Naive thymus-derived CD4-positive, alpha-beta T cell (primary cell): ENCODE results near the gene MXD3. TPM values are rescaled to one million over a fixed set of nuclear protein-coding genes. Genes with fewer than 3 reads are reported as not detected.

Source experiments
- ATAC-seq: fragments of 150-1000 bp; cut with Tn5 transposase; 2 replicates; pipeline ENCODE4 v1.10.0; 2021; ENCODE audit warnings: mild to moderate bottlenecking, moderate library complexity
- CTCF ChIA-PET: fragments of 350-600 bp; sonication (Branson Sonifier 250); formaldehyde crosslinking; loops from one replicate; lab custom pipeline; 2021; ENCODE audit warnings: antibody characterized with exemption; lab: Charles Lee
- POLR2A ChIA-PET: fragments of 350-600 bp; sonication (Branson Sonifier 250); formaldehyde crosslinking; loops from one replicate; lab custom pipeline; 2021; ENCODE audit warnings: antibody characterized with exemption, inconsistent platforms; lab: Charles Lee
- DNase-seq, 9 donors: peaks; one replicate each; pipeline versions ENCODE4 v3.0.0 to v3.0.0-alpha.2; 2020 to 2022; ENCODE audit warnings: mixed read lengths in 1 of 9
- H3K27ac ChIP-seq: one replicate; pipeline ENCODE4 v1.7.0; 2013; ENCODE audit warnings: mild to moderate bottlenecking, low read depth, low read length, moderate library complexity
- H3K27me3 ChIP-seq, 2 donors: one replicate each; pipeline ENCODE4 v1.7.0; 2013; ENCODE audit warnings: low read length in 2 of 2, mild to moderate bottlenecking in 2 of 2, moderate library complexity in 2 of 2; ENCODE audit not compliant: control insufficient read depth in 2 of 2, insufficient read depth in 2 of 2
- H3K36me3 ChIP-seq, 3 experiments: 1 replicate in 2 of 3; 2 replicates in 1 of 3; pipeline ENCODE4 v1.7.0; 2013; ENCODE audit warnings: low read length in 3 of 3, mild to moderate bottlenecking in 3 of 3, moderate library complexity in 1 of 3; ENCODE audit not compliant: insufficient read depth in 3 of 3, control insufficient read depth in 2 of 3
- H3K4me1 ChIP-seq, 2 donors: one replicate each; pipeline ENCODE4 v1.7.0; 2013; ENCODE audit warnings: low read length in 2 of 2, mild to moderate bottlenecking in 2 of 2, moderate library complexity in 1 of 2; ENCODE audit not compliant: control insufficient read depth in 2 of 2, insufficient read depth in 2 of 2
- H3K4me3 ChIP-seq: 2 replicates; pipeline ENCODE4 v1.7.0; 2013; ENCODE audit warnings: mild to moderate bottlenecking, low read length
- H3K9me3 ChIP-seq, 3 experiments: 1 replicate in 2 of 3; 2 replicates in 1 of 3; pipeline ENCODE4 v1.7.0; 2013; ENCODE audit warnings: low read length in 3 of 3; ENCODE audit not compliant: control insufficient read depth in 2 of 3
- H3K27ac Mint-ChIP-seq, 9 donors: one replicate each; pipeline ENCODE4 v1.8.0; 2020 to 2022; ENCODE audit warnings: mixed read lengths in 9 of 9, mild to moderate bottlenecking in 8 of 9, moderate library complexity in 5 of 9, inconsistent platforms in 2 of 9
- H3K27me3 Mint-ChIP-seq, 5 donors: one replicate each; pipeline ENCODE4 v1.8.0; 2021 to 2022; ENCODE audit warnings: mixed read lengths in 5 of 5, mild to moderate bottlenecking in 1 of 5
- H3K36me3 Mint-ChIP-seq, 5 donors: one replicate each; pipeline ENCODE4 v1.8.0; 2020 to 2022; ENCODE audit warnings: mixed read lengths in 5 of 5, mild to moderate bottlenecking in 3 of 5, inconsistent platforms in 1 of 5
- H3K4me1 Mint-ChIP-seq, 7 donors: one replicate each; pipeline ENCODE4 v1.8.0; 2020 to 2022; ENCODE audit warnings: mixed read lengths in 7 of 7, mild to moderate bottlenecking in 3 of 7, inconsistent platforms in 1 of 7
- H3K4me3 Mint-ChIP-seq, 10 donors: one replicate each; pipeline ENCODE4 v1.8.0; 2020 to 2022; ENCODE audit warnings: mild to moderate bottlenecking in 10 of 10, mixed read lengths in 10 of 10, moderate library complexity in 6 of 10, inconsistent platforms in 2 of 10
- H3K9me3 Mint-ChIP-seq, 11 donors: one replicate each; pipeline ENCODE4 v1.8.0; 2020 to 2022; ENCODE audit warnings: mixed read lengths in 11 of 11, mild to moderate bottlenecking in 4 of 11, inconsistent platforms in 1 of 11, moderate library complexity in 1 of 11
- intact Hi-C, 2 donors: fragments of 100-400 bp; cut with micrococcal nuclease; formaldehyde crosslinking; loops; one replicate each; pipeline ENCODE4 v1.15.1; 2023
- polyA plus RNA-seq, 2 donors: library from polyadenylated mRNA; unstranded; fragments of 300-500 nt; fragmentation: Illumina TruSeq; gene quantifications; one replicate each; pipeline ENCODE4 v1.2.3, GENCODE V29; 2021
- total RNA-seq, 6 experiments: library from RNA in 5 of 6; stranded (reverse) in 5 of 6; gene quantifications; 1 replicate in 5 of 6; 2 replicates in 1 of 6; pipeline ENCODE4 v1.2.3 and lab custom pipeline; 2021 to 2026

The MXD3 gene
- total and polyA plus RNA-seq, 7 experiments from 2014 or later, result 0.63 to 39.8 (median 16.1) TPM

DNA sequence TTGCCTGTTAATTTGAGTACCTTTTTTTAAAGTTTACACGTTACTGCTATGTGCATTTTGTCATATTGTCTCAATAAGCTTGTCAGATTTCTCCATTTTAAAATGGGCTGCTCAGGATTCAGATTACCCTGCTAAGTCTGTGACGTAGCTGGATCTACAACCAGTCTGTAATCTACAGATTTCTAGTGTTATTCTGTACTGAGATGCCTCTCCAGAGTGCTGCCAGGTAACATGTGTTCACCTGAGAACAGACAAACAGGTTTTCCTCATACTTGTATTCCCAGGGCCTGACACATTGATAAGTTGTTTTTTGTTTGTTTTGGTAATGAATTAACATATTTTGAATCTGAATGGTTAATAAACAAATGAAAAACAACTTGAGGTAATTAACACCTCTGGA is 23.5 kb downstream of the MXD3 start:
- Histone ChIP-seq H3K36me3 (peaks cover 13 to 72% (median 22%) of the 10 kb centered on the region in 3 experiments), H3K27me3 (no peaks in the 10 kb centered on the region), H3K4me1 (no peaks in the 10 kb centered on the region), H3K4me3 (no peak overlapping the region), H3K9me3 (no peaks in the 10 kb centered on the region), H3K27ac (no peak overlapping the region)
- H3K27me3 Mint-ChIP-seq, result no peaks in the 10 kb centered on the region
- ChIA-PET POLR2A (no interaction called here), CTCF (interaction anchor here (1.1 kb wide), 1 partner anchor 17 kb away, joined by 3 read pairs; no protein-coding TSS in a partner anchor)
- ATAC-seq (no peak), DNase-seq (no peak)
- intact Hi-C loops, result no loop called here
- H3K4me3 Mint-ChIP-seq, result no peak overlapping the region
- H3K9me3 Mint-ChIP-seq, result no peaks in the 10 kb centered on the region
- no peak overlapping the region for H3K27ac Mint-ChIP-seq
- H3K4me1 Mint-ChIP-seq, result peaks cover 0 to 8% (median 0%) of the 10 kb centered on the region in 7 donors
- H3K36me3 Mint-ChIP-seq, result peaks cover 18 to 48% (median 29%) of the 10 kb centered on the region in 5 donors

DNA sequence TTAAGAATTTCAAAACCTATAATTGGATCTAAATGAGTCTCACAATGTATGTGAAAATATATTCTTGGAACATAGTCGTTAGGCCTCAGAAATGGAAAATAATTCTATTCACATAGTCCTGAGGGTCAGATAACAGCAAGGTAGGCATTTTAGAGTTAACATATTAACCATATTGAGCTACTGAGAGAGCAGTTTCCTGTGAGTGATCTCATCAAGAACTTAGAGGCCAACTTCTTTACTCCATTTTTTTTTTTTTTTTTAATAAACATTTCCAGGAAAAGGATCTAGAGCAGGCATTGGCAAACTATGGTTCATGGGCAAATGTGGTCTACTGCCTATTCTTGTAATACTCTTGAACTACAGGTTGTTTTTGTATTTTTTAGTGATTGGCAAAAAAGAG is 34.8 kb downstream of the MXD3 start:
- H3K36me3 Mint-ChIP-seq, result peaks cover 11 to 51% (median 28%) of the 10 kb centered on the region in 5 donors
- no peaks in the 10 kb centered on the region for H3K27me3 Mint-ChIP-seq
- no peaks in the 10 kb centered on the region for H3K9me3 Mint-ChIP-seq
- H3K4me3 Mint-ChIP-seq, result no peak overlapping the region
- peak overlapping the region in 5 of 9 donors; percentile 34 to 78 (median 51) for H3K27ac Mint-ChIP-seq
- ChIA-PET CTCF (no interaction called here), POLR2A (no interaction called here)
- no peaks in the 10 kb centered on the region for H3K9me3 ChIP-seq
- H3K4me3 ChIP-seq, result no peak overlapping the region
- H3K36me3 ChIP-seq, result peaks cover 4 to 59% (median 5%) of the 10 kb centered on the region in 3 experiments
- DNase-seq (no peak), ATAC-seq (no peak)
- no peak overlapping the region for H3K27ac ChIP-seq
- H3K4me1 ChIP-seq, result no peaks in the 10 kb centered on the region
- H3K27me3 ChIP-seq, result no peaks in the 10 kb centered on the region
- intact Hi-C loops, result no loop called here
- H3K4me1 Mint-ChIP-seq, result peaks cover 0 to 12% (median 4%) of the 10 kb centered on the region in 7 donors

DNA sequence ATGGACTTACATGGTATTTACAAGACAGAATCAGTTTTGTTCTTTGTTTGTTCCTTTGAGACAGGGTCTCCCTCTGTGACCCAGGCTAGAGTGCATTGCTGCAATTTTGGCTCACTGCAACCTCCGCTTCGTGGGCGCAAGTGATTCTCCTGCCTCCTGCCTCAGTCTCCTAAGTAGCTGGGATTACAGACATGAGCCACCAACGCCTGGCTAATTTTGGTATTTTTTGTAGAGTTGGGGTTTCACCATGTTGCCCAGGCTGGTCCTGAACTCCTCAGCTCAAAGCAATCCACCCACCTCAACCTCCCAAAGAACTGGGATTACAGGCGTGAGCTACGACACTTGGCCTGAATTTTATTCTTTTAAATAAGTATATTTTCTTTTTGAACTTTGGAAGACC is 35.8 kb downstream of the MXD3 start:
- H3K36me3 ChIP-seq, result peaks cover 4 to 60% (median 12%) of the 10 kb centered on the region in 3 experiments
- no peak overlapping the region for H3K27ac ChIP-seq
- no peaks in the 10 kb centered on the region for H3K4me1 ChIP-seq
- no peak overlapping the region for H3K4me3 ChIP-seq
- ATAC-seq, result no peak
- CTCF ChIA-PET, result no interaction called here
- H3K9me3 ChIP-seq, result no peaks in the 10 kb centered on the region
- H3K27me3 ChIP-seq, result no peaks in the 10 kb centered on the region
- H3K36me3 Mint-ChIP-seq, result peaks cover 6 to 51% (median 26%) of the 10 kb centered on the region in 5 donors
- no peaks in the 10 kb centered on the region for H3K9me3 Mint-ChIP-seq
- H3K4me1 Mint-ChIP-seq, result peaks cover 0 to 12% (median 4%) of the 10 kb centered on the region in 7 donors
- no peak overlapping the region for H3K4me3 Mint-ChIP-seq
- no peak for DNase-seq
- no peaks in the 10 kb centered on the region for H3K27me3 Mint-ChIP-seq
- POLR2A ChIA-PET, result no interaction called here
- intact Hi-C loops, result no loop called here
- H3K27ac Mint-ChIP-seq, result peak overlapping the region in 1 of 9 donors; percentile 25

DNA sequence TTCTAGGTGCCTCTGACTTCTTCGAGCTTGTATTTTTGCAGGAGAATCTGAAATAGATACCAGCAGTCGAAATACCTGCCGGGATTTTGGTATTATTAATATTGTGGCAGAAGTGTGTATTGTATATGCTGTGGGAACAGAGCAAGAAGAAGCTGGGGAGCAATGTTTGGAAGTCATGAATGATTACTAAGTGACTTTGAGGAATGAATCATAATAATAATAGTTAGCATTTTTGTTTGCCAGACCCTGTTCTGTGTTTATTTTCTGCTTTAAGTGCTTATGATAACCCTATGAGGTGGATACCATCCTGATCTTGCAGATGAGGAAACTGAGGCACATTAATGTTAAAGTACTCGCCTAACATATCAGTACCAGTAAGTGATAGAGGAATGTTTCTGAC is 40.6 kb downstream of the MXD3 start:
- Histone ChIP-seq H3K9me3 (no peaks in the 10 kb centered on the region), H3K27ac (no peak overlapping the region), H3K36me3 (peaks cover 12 to 89% (median 31%) of the 10 kb centered on the region in 3 experiments), H3K4me3 (no peak overlapping the region), H3K4me1 (no peaks in the 10 kb centered on the region), H3K27me3 (no peaks in the 10 kb centered on the region)
- no peaks in the 10 kb centered on the region for H3K27me3 Mint-ChIP-seq
- ChIA-PET POLR2A (no interaction called here), CTCF (interaction anchor here (0.9 to 1.4 kb wide), 2 partner anchors 12 to 17 kb away, joined by 3 read pairs; no protein-coding TSS in a partner anchor)
- H3K36me3 Mint-ChIP-seq, result peaks cover 8 to 48% (median 27%) of the 10 kb centered on the region in 5 donors
- intact Hi-C loops, result no loop called here
- peaks cover 0 to 3% (median 0%) of the 10 kb centered on the region in 7 donors for H3K4me1 Mint-ChIP-seq
- H3K9me3 Mint-ChIP-seq, result no peaks in the 10 kb centered on the region
- ATAC-seq (no peak), DNase-seq (no peak)
- H3K4me3 Mint-ChIP-seq, result no peak overlapping the region
- peak overlapping the region in 2 of 9 donors; percentile 24 to 62 for H3K27ac Mint-ChIP-seq

DNA sequence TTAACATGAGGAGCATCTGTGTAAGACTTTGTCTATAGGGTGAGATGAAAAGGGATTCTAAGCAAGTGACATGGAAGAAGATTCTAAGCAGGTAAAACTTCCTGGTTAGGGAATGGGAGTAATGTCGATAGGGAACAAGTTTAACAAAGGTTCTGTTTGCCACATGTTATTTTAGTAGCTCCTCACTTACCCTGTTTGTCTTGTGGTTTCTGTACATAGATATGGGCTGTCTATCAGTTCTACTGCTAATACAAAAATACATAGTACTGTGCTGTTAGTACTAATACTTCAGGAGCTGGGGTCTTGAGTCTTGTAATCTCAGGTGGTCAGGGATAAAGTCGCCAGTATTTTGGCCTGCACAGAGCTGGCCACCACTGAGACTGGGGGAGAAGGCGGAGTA is 41.0 kb downstream of the MXD3 start:
- Mint-ChIP-seq H3K9me3 (no peaks in the 10 kb centered on the region), H3K4me3 (no peak overlapping the region), H3K4me1 (peaks cover 0 to 3% (median 0%) of the 10 kb centered on the region in 7 donors), H3K27ac (peak overlapping the region in 4 of 9 donors; percentile 5 to 62 (median 30)), H3K27me3 (no peaks in the 10 kb centered on the region), H3K36me3 (peaks cover 8 to 53% (median 27%) of the 10 kb centered on the region in 5 donors)
- Histone ChIP-seq H3K36me3 (peaks cover 12 to 89% (median 31%) of the 10 kb centered on the region in 3 experiments), H3K4me1 (no peaks in the 10 kb centered on the region), H3K9me3 (no peaks in the 10 kb centered on the region), H3K4me3 (no peak overlapping the region), H3K27ac (no peak overlapping the region), H3K27me3 (no peaks in the 10 kb centered on the region)
- no peak for DNase-seq
- POLR2A ChIA-PET, result no interaction called here
- ATAC-seq, result no peak
- intact Hi-C loops, result no loop called here
- CTCF ChIA-PET, result interaction anchor here (1.4 kb wide), 1 partner anchor 12 kb away, joined by 3 read pairs; no protein-coding TSS in a partner anchor

DNA sequence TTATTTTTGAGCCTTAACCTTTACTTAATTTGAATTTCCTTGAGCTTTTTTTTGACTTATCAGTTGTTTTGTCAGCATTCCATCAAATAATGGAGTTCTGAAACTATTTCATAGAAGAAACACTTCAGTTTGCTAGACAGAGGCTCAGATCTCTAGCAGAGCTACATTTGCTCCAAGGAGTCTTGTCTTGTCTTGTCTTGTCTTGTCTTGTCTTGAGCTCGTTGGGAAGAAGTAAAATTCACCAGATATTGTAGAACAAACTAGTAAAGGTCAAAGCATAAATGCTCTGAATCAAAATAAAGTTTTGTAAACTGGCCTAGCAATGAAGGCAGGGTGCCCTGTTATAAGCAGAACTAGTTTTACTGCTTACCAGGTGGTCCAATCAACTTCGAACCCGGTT is 41.7 kb downstream of the MXD3 start:
- no peak overlapping the region for H3K4me3 ChIP-seq
- Mint-ChIP-seq H3K27ac (no peak overlapping the region), H3K9me3 (no peaks in the 10 kb centered on the region), H3K36me3 (peaks cover 8 to 57% (median 24%) of the 10 kb centered on the region in 5 donors), H3K27me3 (no peaks in the 10 kb centered on the region), H3K4me3 (no peak overlapping the region), H3K4me1 (peaks cover 0 to 3% (median 0%) of the 10 kb centered on the region in 7 donors)
- ATAC-seq, result no peak
- peaks cover 14 to 89% (median 31%) of the 10 kb centered on the region in 3 experiments for H3K36me3 ChIP-seq
- intact Hi-C loops, result no loop called here
- no peaks in the 10 kb centered on the region for H3K9me3 ChIP-seq
- no peaks in the 10 kb centered on the region for H3K4me1 ChIP-seq
- ChIA-PET POLR2A (no interaction called here), CTCF (interaction anchor here (1.4 kb wide), 1 partner anchor 13 kb away, joined by 3 read pairs; no protein-coding TSS in a partner anchor)
- H3K27ac ChIP-seq, result no peak overlapping the region
- H3K27me3 ChIP-seq, result no peaks in the 10 kb centered on the region
- no peak for DNase-seq
